GM19397 (cell line): ENCODE data around the gene ALK.

Experiments
- ATAC-seq: cut with Tn5 transposase; IDR thresholded peaks from one replicate; pipeline ENCODE4 v1.9.1; 2021; ENCODE audit warnings: mild to moderate bottlenecking, moderate library complexity; ENCODE audit not compliant: unreplicated experiment

Gene ALK

DNA sequence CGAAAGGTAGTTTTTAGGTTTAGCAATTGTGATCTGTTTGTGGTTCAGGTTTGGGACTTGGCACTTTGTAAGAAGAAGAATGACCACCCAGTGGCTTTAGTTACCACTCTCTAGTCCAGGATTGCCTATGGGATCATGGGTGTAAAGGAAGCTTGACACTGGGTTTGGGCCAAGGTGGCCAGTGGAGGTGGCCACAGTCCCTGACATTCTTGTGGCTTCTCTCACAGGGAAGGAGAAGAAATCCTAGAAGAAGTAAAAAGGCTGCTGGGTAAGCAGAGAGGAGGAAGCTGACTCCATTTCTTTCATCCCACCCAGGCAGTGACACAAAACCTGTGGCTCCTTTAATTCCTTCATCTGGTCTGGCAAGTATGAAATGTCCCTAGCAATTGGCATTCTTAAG lies 411.5 kb downstream of the ALK start:
- ATAC-seq = no peak

DNA sequence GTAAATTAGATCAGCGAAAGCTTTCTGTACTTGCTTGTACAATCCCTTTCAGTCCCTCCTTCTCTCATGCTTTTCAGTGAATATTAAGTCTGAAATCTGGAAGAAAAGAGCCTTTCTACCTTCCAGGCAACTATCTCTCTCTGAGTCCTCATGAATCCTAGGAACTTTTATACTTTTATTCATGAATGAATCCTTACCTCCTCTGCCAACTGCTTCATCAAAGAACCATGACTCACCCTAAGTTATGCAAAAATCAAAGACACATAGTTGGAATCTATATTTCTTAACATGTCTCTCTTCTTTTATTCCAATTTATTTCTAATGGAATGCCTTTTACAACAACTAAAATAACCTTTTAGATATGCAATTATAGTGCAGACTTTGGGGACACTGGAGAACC lies 412.0 kb downstream of the ALK start:
- no peak for ATAC-seq

DNA sequence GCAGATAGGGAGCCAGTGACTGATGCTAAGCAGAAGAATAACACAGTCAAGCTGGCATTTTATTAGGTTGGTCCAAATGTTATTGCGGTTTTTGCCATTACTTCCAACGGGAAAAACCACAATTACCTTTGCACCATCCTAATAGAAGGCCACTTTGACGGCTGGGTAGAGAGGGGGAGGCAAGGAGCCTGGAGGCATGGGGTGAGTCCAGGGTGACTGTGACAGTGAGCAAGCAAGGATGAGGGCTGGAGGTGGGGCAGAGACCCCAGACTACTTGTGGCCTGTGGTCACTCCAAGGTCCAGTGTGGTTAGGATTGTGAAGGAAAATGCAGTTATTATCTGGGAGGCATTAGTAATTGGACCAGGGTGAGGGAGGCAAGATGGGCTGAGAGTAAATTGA lies 416.6 kb downstream of the ALK start:
- no peak for ATAC-seq

DNA sequence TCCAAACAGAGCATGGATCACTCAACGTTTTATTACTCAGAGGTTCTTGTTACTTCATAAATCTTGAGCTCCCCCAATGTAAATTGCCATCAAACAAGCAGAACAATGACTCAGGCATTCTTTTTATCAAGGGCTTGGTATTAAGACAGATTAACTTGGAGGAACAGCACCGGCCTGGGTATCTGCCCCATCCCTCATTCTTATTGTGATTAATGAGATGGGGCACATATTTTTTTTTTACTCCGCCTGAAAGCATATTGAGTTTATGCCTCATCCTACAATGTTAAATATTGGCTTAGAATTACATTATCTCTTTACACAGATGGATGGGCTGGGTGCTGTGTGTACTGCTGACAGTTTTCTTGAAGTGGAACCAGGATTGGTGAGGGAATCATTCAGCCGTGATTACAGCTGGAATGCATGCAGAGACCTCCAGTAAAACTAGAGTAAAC lies 418.9 kb downstream of the ALK start:
- no peak for ATAC-seq

DNA sequence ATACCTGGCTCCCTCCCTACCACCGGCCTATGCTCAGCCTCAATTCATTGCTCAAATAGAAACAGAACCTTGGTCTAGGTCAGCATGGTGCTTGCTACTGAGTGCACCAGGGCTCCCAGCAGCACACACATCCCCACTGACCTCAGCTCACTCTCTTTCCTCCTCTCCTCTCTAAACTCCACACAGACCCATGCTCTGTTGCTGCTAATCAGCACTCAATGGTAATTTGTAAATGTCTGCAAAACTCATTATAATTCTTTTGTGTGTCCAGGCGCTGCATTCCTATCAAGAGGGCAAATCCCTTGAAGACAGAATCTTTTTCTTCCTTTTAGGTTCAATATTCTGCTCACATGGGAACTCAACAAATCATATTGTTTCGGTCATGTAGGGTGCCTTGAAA lies 424.0 kb downstream of the ALK start:
- no peak for ATAC-seq

- ATAC-seq = no peak
These were observed 425.2 kb downstream of the ALK start for GRCh38 chr2:29496198-29496597.

GRCh38 chr2:29495536-29496060 lies 425.8 kb downstream of the ALK start:
- ATAC-seq = no peak

GRCh38 chr2:29495068-29495467 lies 426.3 kb downstream of the ALK start:
- ATAC-seq = no peak

DNA sequence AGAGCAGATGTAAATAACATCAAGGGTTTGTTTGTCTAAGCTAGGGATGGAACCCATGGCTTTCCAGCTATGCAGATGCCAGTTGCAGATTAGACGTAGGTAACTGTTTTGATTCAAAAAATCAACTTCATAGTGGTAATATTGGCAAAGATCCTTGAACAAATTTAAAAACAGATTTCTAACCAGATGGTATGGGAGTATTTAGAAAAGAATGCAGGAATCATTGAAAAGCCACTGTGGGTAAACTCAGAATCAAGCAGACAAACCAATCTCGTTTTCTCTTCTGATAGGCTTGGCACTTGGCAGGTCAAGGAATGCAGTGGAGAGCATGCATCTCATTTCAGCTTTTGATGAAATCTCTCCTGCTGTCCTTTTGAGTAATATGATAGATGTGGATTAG lies 428.7 kb downstream of the ALK start:
- no peak for ATAC-seq

DNA sequence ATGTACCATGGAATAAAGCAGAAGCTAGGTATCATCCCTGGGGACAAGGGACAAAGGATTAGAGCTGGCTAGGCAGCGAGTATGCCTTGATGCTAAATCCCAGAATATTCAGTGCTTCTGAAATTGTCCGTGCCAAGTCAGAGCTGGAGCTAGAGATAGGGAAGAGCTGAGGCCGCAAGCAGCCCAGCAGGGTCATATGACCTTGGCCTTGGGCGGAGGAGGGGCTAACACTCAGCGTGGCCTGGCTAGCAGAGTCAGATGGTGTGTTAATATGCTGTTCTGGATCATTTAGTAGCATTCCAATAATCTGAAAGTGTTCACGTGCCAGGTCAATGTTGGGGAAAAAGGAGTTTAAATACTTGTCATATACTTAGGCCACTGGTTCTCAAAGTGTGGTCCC lies 431.3 kb downstream of the ALK start:
- ATAC-seq = no peak

DNA sequence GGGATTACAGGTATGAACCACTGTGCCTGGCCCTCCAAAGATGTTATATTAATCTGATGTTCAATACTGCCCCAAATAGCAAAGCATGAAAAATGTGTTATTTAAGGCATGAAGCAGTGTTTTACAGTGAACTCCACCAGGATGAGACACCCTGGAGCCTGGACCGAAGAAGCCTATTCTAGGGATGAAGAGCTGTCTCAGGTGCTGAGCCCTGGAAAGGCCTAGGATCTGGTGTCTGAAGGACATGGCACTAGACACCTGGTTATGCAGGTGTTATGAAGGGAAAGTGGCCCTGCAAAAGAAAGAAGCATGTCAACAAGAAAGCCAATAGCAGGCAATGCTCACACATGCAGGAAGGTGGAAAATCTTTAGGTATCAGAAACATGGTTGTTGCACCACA lies 431.8 kb downstream of the ALK start:
- ATAC-seq = no peak

DNA sequence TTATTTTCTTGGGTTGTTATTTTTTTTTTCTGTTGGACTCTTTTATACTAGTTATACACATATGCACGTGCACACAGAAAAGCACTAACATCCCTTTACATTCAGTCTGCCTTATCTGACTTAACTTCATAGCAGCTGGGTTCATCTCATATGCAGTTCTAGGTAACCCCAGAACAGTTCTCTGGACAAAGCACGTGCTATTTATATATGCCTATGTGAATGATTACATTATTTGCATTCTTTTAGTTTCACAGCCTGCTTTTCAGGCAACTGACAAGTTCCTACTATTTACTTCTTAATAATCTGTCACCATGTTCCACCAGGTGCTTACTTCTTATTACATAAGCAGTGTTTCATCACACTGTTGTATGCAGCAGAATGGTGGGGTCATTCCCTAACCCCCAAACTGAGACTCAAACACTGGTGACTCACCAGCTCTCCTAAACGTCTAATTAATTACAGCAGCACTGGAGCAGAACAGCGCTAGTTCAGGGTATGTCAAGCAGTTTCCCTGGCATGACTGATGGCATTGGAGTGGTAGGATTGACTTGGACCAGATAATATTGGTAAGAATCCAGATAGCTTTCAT lies 433.3 kb downstream of the ALK start:
- ATAC-seq = no peak

DNA sequence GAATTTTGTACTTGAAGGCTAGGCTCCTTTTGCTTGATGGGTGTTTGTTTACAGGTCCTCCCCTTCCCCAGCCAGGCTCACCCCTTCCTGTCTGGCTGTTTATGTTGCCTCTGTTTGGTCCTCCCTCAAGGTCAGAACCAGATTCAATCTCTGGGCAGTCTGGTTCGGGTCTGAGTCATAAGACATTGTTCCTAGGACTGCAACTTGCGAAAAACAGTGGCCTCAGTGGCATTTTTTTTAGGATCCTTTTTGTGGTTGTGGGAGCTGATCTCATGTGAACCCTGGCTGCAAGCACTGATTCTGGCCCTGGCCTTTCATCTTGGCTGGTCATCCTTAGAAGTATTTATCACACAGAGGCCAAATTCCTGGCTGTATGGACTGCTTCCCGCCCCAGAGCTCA lies 435.8 kb downstream of the ALK start:
- ATAC-seq = no peak

- ATAC-seq = no peak
These were observed 436.3 kb downstream of the ALK start for GRCh38 chr2:29485117-29485516.

DNA sequence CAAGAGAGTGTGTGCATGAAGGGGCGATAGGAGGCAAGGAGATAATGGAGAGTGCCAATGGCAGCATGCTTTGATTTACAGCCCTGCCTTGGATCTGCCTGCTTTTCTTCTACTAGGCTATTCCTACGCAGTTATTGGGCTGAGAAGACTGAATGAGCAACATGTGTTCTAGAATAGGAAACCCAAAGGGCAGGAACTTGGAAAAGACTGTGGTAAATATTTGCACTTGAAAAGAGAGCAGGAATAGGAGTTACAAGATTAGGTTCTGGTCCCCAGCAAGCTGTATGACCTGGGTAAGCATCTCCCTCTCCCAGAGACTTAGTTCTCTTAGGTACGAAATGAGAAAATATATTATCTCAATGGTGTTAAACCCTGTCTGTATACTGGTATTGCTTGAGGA lies 438.5 kb downstream of the ALK start:
- ATAC-seq = no peak

GRCh38 chr2:29482348-29482747 lies 439.0 kb downstream of the ALK start:
- ATAC-seq = no peak

GRCh38 chr2:29481313-29481712 lies 440.1 kb downstream of the ALK start:
- no peak for ATAC-seq

- ATAC-seq = no peak
These were observed 441.0 kb downstream of the ALK start for GRCh38 chr2:29480426-29480825.

- no peak for ATAC-seq
These were observed 442.0 kb downstream of the ALK start for GRCh38 chr2:29479401-29479800.

DNA sequence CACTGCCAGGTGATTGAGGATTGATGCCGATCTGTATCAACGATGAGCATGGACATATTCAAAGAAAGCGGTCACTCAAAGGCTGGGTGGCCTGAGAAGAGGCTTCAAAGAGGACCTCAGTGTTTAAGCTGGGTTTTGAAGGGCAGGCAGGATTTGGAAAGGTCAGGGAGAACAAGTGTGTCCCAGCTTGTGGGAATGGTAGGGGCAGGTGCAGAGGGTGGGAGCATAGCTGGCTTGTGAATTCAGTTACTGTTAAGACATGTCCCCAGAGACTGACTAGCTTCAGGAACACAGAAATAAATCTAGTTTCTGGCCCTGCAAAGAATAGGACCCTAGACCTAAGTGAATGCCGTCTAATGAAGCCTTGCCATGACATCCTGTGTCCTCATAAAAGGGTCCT lies 442.7 kb downstream of the ALK start:
- no peak for ATAC-seq

DNA sequence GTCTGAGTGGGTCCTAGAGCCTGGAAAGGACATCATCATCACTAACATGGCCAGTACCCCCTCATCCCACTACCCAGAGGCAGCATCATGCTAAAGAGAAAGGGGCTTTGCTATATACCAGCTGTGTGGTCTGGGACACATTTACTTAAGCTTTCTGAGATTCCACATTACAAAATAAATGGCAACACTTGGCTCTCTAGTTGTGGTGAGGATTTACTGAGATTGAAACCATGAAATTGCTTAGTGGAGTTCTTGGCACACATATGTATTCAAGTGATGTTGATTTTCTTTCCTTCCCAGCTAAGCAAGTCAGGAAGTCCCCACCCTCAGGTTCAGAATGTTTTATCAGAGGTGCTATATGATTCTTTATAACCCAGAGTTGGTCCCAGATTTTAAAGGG lies 444.2 kb downstream of the ALK start:
- ATAC-seq = no peak

- ATAC-seq = no peak
These were observed 445.9 kb downstream of the ALK start for GRCh38 chr2:29475499-29475898.

DNA sequence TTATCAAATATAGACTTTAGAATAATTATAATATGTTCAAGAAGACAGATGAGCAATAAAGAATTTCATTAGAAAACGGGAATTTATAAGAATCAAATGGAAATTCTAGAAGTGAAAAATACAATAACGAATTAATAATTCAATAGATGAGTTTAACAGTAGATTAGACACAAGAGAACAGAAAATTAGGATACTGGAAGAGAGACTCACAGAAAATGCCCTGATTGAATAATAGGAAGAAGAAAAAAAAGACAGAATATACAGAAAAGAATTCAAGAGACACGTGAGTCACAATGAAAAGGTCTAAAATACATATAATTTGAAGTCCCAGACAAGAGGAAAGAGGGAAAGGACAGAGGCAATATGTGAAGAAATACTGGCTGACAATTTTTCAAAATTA lies 451.4 kb downstream of the ALK start:
- no peak for ATAC-seq
